Spleen (tissue), 7 donors: Measurements from ENCODE around the gene PRG3.
A peak's percentile ranks its signal among the peaks of the same experiment; 100 is the strongest.

Source experiments
- POLR2AphosphoS5 ChIP-seq, 3 donors: sonication (generic); formaldehyde crosslinking; IDR thresholded peaks; one replicate each; pipeline ENCODE4 v1.5.1; 2017; ENCODE audit warnings: antibody characterized with exemption in 3 of 3
- TF ChIP-seq, protein P1 (sequence below), 11 experiments: fragments of 200-600 bp in 7 of 11; fragments of 450-650 bp in 4 of 11; sonication (generic) in 4 of 11; IDR thresholded peaks in 8 of 11; conservative IDR thresholded peaks in 3 of 11; 1 replicate in 7 of 11; 2 replicates in 4 of 11; pipeline versions ENCODE4 v1.4.0 to v1.8.0; 2016 to 2021; ENCODE audit warnings: antibody characterized with exemption in 11 of 11, inconsistent platforms in 4 of 11, mild to moderate bottlenecking in 1 of 11
- donor health status: DM: no; HTN: no; CAD: no; lungs with moderate emphysema.
- donor health status: DM: no; HTN: no; CAD: no.
- donor health status: DM: no; HTN: no; CAD: no.

- TF ChIP-seq POLR2AphosphoS5 (IDR thresholded peaks at IDR 0.05): no peak
- TF ChIP-seq, protein P1, sequence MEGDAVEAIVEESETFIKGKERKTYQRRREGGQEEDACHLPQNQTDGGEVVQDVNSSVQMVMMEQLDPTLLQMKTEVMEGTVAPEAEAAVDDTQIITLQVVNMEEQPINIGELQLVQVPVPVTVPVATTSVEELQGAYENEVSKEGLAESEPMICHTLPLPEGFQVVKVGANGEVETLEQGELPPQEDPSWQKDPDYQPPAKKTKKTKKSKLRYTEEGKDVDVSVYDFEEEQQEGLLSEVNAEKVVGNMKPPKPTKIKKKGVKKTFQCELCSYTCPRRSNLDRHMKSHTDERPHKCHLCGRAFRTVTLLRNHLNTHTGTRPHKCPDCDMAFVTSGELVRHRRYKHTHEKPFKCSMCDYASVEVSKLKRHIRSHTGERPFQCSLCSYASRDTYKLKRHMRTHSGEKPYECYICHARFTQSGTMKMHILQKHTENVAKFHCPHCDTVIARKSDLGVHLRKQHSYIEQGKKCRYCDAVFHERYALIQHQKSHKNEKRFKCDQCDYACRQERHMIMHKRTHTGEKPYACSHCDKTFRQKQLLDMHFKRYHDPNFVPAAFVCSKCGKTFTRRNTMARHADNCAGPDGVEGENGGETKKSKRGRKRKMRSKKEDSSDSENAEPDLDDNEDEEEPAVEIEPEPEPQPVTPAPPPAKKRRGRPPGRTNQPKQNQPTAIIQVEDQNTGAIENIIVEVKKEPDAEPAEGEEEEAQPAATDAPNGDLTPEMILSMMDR (IDR thresholded peaks at IDR 0.05 in 8 of 11, conservative IDR thresholded peaks at IDR 0.05 in 3 of 11): peak in 1 of 11 experiments; percentile 13
These were observed 6.5 kb upstream of the PRG3 start for GRCh38 chr11:57387289-57388030.
